Measurements from ENCODE around the gene GALNT5. TPM values are rescaled to one million over a fixed set of nuclear protein-coding genes. Genes with fewer than 3 reads are reported as not detected.
"Not testable (repeated sequence)": the region's sequence is repeated elsewhere in the genome, so short reads cannot be mapped to it uniquely, and the experiment has no call there.

The GALNT5 gene
- total RNA-seq, 4 donors from 2014 or later, result 6.6 to 20.1 (median 9.2) TPM

GRCh38 chr2:157264099-157264498 lies 6.6 kb downstream of the GALNT5 start:
- Histone ChIP-seq H3K36me3 (no peaks in the 10 kb centered on the region), H3K9me3 (no peaks in the 10 kb centered on the region), H3K4me1 (peaks cover 0 to 8% (median 0%) of the 10 kb centered on the region in 4 donors), H3K27ac (no peak overlapping the region), H3K27me3 (no peaks in the 10 kb centered on the region), H3K4me3 (no peak overlapping the region)
- TF ChIP-seq CTCF (IDR thresholded peaks at IDR 0.05) (no peak), POLR2A (IDR thresholded peaks at IDR 0.05) (no peak)
- no peak for DNase-seq

- no peaks in the 10 kb centered on the region for H3K27me3 ChIP-seq
- peaks cover 0 to 2% (median 0%) of the 10 kb centered on the region in 4 donors for H3K4me1 ChIP-seq
- no peak overlapping the region for H3K27ac ChIP-seq
- DNase-seq, result no peak
- H3K4me3 ChIP-seq, result no peak overlapping the region
- no peak for TF ChIP-seq POLR2A (IDR thresholded peaks at IDR 0.05)
- no peak for TF ChIP-seq CTCF (IDR thresholded peaks at IDR 0.05)
- no peaks in the 10 kb centered on the region for H3K9me3 ChIP-seq
- no peaks in the 10 kb centered on the region for H3K36me3 ChIP-seq
These were observed 8.3 kb downstream of the GALNT5 start for GRCh38 chr2:157265825-157266224.

GRCh38 chr2:157267476-157267875 lies 10.0 kb downstream of the GALNT5 start:
- Histone ChIP-seq H3K4me1 (no peaks in the 10 kb centered on the region), H3K9me3 (no peaks in the 10 kb centered on the region), H3K4me3 (no peak overlapping the region), H3K27ac (no peak overlapping the region), H3K36me3 (no peaks in the 10 kb centered on the region), H3K27me3 (no peaks in the 10 kb centered on the region)
- DNase-seq, result no peak
- no peak for TF ChIP-seq POLR2A (IDR thresholded peaks at IDR 0.05)
- TF ChIP-seq CTCF (IDR thresholded peaks at IDR 0.05), result no peak

GRCh38 chr2:157269060-157269459 lies 11.6 kb downstream of the GALNT5 start:
- TF ChIP-seq CTCF (IDR thresholded peaks at IDR 0.05) (no peak), POLR2A (IDR thresholded peaks at IDR 0.05) (no peak)
- Histone ChIP-seq H3K4me1 (no peaks in the 10 kb centered on the region), H3K27ac (no peak overlapping the region), H3K4me3 (no peak overlapping the region), H3K9me3 (no peaks in the 10 kb centered on the region), H3K27me3 (no peaks in the 10 kb centered on the region), H3K36me3 (no peaks in the 10 kb centered on the region)
- DNase-seq, result no peak

DNA sequence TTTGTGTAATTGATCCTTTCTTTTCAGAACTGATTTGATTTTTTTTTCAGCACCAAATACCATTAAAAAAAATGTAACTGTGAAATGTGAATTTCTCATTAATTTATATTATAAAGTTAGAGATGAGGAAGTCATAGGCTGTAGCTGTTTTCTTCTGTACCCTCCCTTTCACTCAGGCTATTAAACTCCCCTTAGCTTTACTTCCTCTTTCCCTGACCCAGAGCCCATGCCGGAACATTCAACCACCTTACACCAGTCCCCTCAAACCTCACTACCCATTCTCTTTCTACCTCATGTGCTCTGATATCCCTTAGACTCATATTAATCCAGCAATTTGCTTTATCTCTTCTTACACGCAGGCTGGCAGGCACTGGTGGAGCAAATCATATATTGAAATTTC lies 12.4 kb downstream of the GALNT5 start:
- DNase-seq, result no peak
- no peaks in the 10 kb centered on the region for H3K4me1 ChIP-seq
- H3K36me3 ChIP-seq, result no peaks in the 10 kb centered on the region
- no peaks in the 10 kb centered on the region for H3K9me3 ChIP-seq
- no peak overlapping the region for H3K4me3 ChIP-seq
- H3K27me3 ChIP-seq, result no peaks in the 10 kb centered on the region
- TF ChIP-seq CTCF (IDR thresholded peaks at IDR 0.05), result no peak
- no peak overlapping the region for H3K27ac ChIP-seq

- Histone ChIP-seq H3K36me3 (no peaks in the 10 kb centered on the region), H3K4me1 (no peaks in the 10 kb centered on the region), H3K9me3 (no peaks in the 10 kb centered on the region), H3K27ac (no peak overlapping the region), H3K27me3 (no peaks in the 10 kb centered on the region), H3K4me3 (no peak overlapping the region)
- no peak for TF ChIP-seq POLR2A (IDR thresholded peaks at IDR 0.05)
- no peak for TF ChIP-seq CTCF (IDR thresholded peaks at IDR 0.05)
- DNase-seq, result no peak
These were observed 14.2 kb downstream of the GALNT5 start for GRCh38 chr2:157271590-157272203.

GRCh38 chr2:157279311-157279710 lies 21.8 kb downstream of the GALNT5 start:
- not testable (repeated sequence) for H3K4me1 ChIP-seq, H3K27me3 ChIP-seq, H3K36me3 ChIP-seq, H3K9me3 ChIP-seq, H3K27ac ChIP-seq, H3K4me3 ChIP-seq
- DNase-seq, result peak in 1 of 3 donors; percentile 59
